Measurements from ENCODE around the gene TMEM229B.

Gene TMEM229B

DNA sequence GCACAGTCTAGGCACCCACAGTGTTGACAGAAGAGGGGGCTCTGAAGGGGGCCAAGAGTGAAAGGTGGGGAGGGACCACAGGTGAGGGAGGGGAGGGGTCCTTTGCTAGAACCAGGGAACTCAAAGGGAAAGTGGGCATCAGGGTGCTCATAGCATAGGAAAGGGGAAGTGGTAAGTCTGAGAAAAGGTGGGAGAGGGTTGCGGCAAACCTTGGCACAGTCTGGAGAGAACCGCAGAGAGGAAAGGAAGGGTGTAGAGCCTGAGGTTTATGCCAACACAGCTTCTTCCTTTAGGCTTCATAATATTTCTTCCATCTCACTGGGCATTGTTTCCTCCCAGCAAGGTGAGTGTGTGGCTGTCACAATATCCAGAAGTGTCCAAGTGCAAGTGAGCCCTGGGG lies 65.1 kb downstream of the TMEM229B start:
- no peak for DNase-seq (ENCODE audit: low read depth in 2 of 2)

- no peak for DNase-seq (ENCODE audit: low read depth in 2 of 2)
Measured at GRCh38 chr14:67421356-67422224, 66.9 kb downstream of the TMEM229B start.
